Embryonic facial prominence (tissue), 1 donor: Measurements from ENCODE around the gene ACAN.

ENCODE experiments used
- DNase-seq: peaks from one replicate; pipeline ENCODE4 v3.0.0-alpha.2; 2016; ENCODE audit errors: extremely low spot score

The ACAN gene

GRCh38 chr15:88878720-88879184 lies 75.5 kb downstream of the ACAN start:
- no peak for DNase-seq

GRCh38 chr15:88880944-88881740 lies 77.9 kb downstream of the ACAN start:
- DNase-seq = no peak

GRCh38 chr15:88881775-88882174 lies 78.5 kb downstream of the ACAN start:
- DNase-seq = no peak

GRCh38 chr15:88882785-88883184 lies 79.5 kb downstream of the ACAN start:
- DNase-seq = no peak

GRCh38 chr15:88887068-88887580 lies 83.9 kb downstream of the ACAN start:
- DNase-seq = no peak

- DNase-seq = no peak
Observed at GRCh38 chr15:88888719-88889118, 85.5 kb downstream of the ACAN start.

- no peak for DNase-seq
Observed at GRCh38 chr15:88890495-88890894, 87.3 kb downstream of the ACAN start.

- no peak for DNase-seq
Observed at GRCh38 chr15:88891540-88892254, 88.5 kb downstream of the ACAN start.

- DNase-seq = no peak
Observed at GRCh38 chr15:88894348-88894818, 91.1 kb downstream of the ACAN start.

GRCh38 chr15:88894819-88895767 lies 91.9 kb downstream of the ACAN start, which contains the start of gene HAPLN3:
Gene HAPLN3, minus strand, starts transcription at chr15:88895544. Its CDS starts 8,246 bp downstream, at chr15:88887298.
- DNase-seq = no peak

GRCh38 chr15:88896333-88897033 lies 93.2 kb downstream of the ACAN start:
- no peak for DNase-seq

- no peak for DNase-seq
Observed at GRCh38 chr15:88897142-88897455, 93.9 kb downstream of the ACAN start.

GRCh38 chr15:88897456-88898194 lies 94.4 kb downstream of the ACAN start:
- DNase-seq = peak; percentile 50

- no peak for DNase-seq
Observed at GRCh38 chr15:88898736-88899135, 95.5 kb downstream of the ACAN start.

- no peak for DNase-seq
Observed at GRCh38 chr15:88899251-88899650, 96.0 kb downstream of the ACAN start.

- DNase-seq = no peak
Observed at GRCh38 chr15:88900309-88900981, 97.2 kb downstream of the ACAN start.

- DNase-seq = no peak
Observed at GRCh38 chr15:88900982-88901418, 97.8 kb downstream of the ACAN start.

- no peak for DNase-seq
Observed at GRCh38 chr15:88901508-88902220, 98.4 kb downstream of the ACAN start.
